ENCODE data around the gene FERMT3.
"Not testable (repeated sequence)": the region's sequence is repeated elsewhere in the genome, so short reads cannot be mapped to it uniquely, and the experiment has no call there.

FERMT3 gene

DNA sequence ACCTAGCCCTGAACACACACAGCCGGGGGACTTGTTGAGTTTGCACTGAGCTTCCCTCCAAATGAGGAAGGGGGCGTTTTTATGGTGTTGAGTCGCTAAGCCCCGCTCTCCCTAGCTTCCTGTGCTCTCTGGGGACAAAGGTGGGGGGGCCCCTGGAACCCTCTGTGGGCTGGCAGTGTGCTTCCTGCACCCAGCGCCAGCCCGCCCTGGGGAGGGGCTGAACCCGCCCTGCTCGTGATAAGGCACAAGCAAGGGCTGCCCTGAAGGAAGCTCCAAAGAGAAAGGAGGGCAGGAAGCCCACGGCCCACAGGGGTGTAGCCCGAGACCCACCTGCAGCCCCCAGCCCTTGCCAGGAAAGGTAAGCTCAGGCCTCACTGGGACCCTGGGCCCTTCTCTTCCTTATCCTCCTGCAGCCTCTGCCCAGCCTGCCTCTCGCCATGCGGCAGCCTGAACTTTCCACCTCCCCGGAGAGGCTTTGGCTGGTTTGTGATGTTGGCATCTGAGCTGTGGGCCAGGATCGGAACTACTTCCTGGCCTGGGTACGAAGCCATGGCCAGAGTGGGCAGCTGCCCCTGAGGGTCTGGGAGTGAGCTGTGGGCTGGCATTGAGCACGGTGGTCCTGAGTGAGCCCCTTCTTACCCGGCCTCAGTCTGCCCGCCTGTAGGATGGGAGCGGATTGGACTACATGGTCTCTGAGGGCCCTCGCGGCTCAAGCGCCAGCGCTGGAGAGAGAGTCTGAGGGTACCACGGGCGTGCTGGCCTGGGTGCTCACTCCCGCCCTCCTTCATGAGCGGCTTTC lies at the start of gene FERMT3:
FERMT3 (plus strand) TSS at position 265 of the 799 bp plus-strand sequence. CDS start 644 bp downstream, outside the sequence.
- H3K4me3 ChIP-seq (ENCODE audit: low read depth, low read length) = peak within 1 kb of the TSS; percentile 65
- DNase-seq (ENCODE audit: low read depth) = peak; percentile 84
- no peak for TF ChIP-seq CTCF (IDR thresholded peaks at IDR 0.05; ENCODE audit: insufficient read depth, low read depth, low read length, missing control alignments)

DNA sequence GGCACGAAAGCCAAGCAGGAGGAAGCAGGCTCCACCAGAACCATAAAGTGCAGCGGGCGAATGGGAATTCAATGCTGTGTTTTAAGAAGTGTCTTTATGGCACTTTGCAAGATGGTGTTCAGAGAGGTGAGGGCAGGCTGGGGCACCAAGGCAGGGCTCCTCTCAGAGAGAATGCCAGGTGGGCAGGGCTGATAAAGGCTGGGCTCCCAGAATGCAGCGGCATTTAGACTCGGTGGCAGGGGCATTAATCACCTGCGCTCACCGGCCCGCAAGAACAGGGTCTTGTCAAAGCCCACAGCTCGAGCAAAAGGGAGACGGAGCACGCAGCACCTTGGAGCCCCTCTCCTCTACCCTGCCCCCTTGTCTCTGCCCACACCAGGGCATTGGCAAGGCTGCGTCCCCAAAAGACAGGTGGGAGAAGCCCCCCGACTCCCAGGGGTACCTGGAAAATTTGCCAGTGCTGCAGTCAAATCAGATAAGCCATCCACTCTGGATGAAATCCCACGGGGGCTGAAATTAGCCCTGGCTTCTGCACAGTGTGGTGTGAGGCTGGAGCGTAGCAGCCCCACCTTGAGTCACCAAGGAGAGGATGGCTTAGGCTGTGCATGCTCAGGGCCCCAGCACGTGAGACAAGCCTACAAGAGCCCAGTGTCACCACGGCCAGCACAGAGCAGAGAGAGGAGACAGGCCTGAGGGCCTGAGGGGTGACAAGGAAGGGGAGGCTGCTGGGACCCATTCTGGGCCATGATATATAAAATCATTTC lies 48.7 kb upstream of the FERMT3 start:
- no peak for DNase-seq (ENCODE audit: low read depth)
- H3K4me3 ChIP-seq (ENCODE audit: low read depth, low read length) = no peak overlapping the region
- TF ChIP-seq CTCF (IDR thresholded peaks at IDR 0.05; ENCODE audit: insufficient read depth, low read depth, low read length, missing control alignments) = no peak

GRCh38 chr11:64161037-64161436 lies 45.5 kb upstream of the FERMT3 start:
- DNase-seq (ENCODE audit: low read depth) = no peak
- no peak overlapping the region for H3K4me3 ChIP-seq (ENCODE audit: low read depth, low read length)
- TF ChIP-seq CTCF (IDR thresholded peaks at IDR 0.05; ENCODE audit: insufficient read depth, low read depth, low read length, missing control alignments) = no peak

- DNase-seq (ENCODE audit: low read depth); H3K4me3 ChIP-seq (ENCODE audit: low read depth, low read length): not testable (repeated sequence)
These were observed 43.8 kb upstream of the FERMT3 start for GRCh38 chr11:64162769-64163168.

DNA sequence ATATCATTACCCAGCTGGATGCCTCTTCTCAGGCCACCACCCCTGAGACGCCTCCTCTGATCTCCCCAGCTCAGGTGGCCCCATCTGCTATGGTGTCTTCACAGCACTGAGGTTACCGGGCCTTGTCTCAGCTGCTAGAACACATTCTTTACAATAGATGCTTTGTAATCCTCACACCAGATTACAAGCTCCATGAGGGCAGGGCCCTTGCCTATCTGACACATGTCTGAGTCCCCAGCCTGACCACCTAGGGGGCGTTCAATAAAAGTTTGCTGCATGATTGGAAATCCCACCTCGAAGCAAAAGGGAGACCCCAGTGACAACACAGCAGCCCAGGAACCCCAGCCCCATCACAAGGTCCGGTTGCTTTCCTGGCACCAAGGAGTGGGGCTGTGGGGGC lies 42.6 kb upstream of the FERMT3 start:
- no peak for DNase-seq (ENCODE audit: low read depth)
- no peak for TF ChIP-seq CTCF (IDR thresholded peaks at IDR 0.05; ENCODE audit: insufficient read depth, low read depth, low read length, missing control alignments)
- H3K4me3 ChIP-seq (ENCODE audit: low read depth, low read length) = no peak overlapping the region

DNA sequence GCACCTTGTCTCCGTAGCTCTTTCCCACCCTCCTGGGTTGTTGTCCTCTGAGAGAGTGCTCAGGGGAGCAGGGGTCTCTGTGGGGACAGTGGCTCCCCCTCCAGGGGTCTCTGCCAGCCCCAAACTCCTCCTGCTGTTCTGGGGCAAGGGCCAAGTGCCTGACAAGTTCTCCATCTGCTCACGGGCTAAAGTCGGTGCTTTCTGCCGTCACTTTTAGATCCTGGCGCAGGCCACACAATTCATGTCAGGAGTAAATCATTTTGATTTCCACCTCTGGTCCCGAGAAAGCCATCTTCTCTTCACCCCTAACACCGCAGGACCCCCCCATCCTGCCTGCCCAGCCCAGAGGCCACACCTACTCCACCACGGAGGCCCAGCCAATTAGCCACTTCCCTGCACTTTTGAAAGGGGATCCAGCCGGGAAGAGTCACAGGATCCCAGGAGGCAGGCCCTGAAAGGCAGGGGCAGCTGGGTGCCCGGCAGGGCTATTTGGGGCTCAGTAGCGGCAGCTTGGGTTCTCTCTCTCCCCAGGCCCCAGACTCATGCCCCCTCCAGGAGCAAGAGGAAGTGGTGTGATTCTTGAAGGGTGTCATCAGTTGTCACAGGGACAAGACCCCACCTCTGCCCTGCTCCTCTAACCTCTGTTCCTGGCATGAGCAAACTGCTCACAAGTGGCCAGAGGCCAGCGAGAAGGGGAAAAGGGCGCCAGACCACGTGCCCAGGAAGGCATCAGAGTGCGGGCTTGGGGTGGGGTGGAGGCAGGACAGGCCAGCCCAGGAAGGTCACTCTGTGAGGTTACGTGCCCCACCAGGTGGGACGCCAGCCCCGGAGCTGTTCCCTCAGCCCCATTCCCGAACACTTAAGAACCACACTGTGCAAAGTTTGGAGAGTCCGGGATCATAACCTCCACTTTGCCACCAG lies 41.9 kb upstream of the FERMT3 start:
- peak overlapping the region; percentile 57 for H3K4me3 ChIP-seq (ENCODE audit: low read depth, low read length)
- no peak for TF ChIP-seq CTCF (IDR thresholded peaks at IDR 0.05; ENCODE audit: insufficient read depth, low read depth, low read length, missing control alignments)
- no peak for DNase-seq (ENCODE audit: low read depth)

- peak; percentile 33 for DNase-seq (ENCODE audit: low read depth)
- peak overlapping the region; percentile 57 for H3K4me3 ChIP-seq (ENCODE audit: low read depth, low read length)
- TF ChIP-seq CTCF (IDR thresholded peaks at IDR 0.05; ENCODE audit: insufficient read depth, low read depth, low read length, missing control alignments) = no peak
These were observed 41.1 kb upstream of the FERMT3 start for GRCh38 chr11:64165481-64165841.
